ENCODE results near the gene MDH1.
A peak's percentile ranks its signal among the peaks of the same experiment; 100 is the strongest.

The MDH1 gene

DNA sequence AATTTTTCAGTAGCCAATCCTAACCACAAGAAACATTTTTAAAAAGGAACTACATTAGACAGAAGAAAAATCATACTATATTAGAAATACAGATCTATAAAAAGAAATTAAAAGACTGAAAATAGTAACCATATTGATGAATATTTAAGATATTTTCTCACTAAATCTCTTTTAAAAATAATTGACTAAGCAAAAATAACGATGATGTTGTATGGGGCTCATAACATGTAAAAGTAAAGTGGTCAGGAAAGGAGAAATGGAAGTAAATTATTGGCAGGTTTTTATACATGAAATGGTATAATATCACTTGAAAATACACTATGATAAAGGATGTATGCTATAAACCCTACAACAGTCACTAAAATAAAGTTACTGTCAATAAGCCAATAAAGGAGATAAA lies 5.9 kb upstream of the MDH1 start:
- DNase-seq = no peak
- no peak for TF ChIP-seq CTCF (IDR thresholded peaks at IDR 0.05; ENCODE audit: low read depth, low read length)
- H3K4me1 ChIP-seq = no peaks in the 10 kb centered on the region

GRCh38 chr2:63587814-63588384 lies 864 bp upstream of the MDH1 start:
- Histone ChIP-seq H3K4me1 (no peaks in the 10 kb centered on the region), H3K9me3 (no peaks in the 10 kb centered on the region), H3K4me3 (ENCODE audit: low read depth, low read length) (peak overlapping the region; percentile 94), H3K27me3 (no peaks in the 10 kb centered on the region), H3K36me3 (no peaks in the 10 kb centered on the region)
- TF ChIP-seq CTCF (IDR thresholded peaks at IDR 0.05; ENCODE audit: low read depth, low read length) = no peak
- DNase-seq = no peak

More for the DNA sequence above, 5.9 kb upstream of the MDH1 start:
- Histone ChIP-seq H3K9me3 (no peaks in the 10 kb centered on the region), H3K36me3 (no peaks in the 10 kb centered on the region), H3K4me3 (ENCODE audit: low read depth, low read length) (no peak overlapping the region), H3K27me3 (no peaks in the 10 kb centered on the region)

DNA sequence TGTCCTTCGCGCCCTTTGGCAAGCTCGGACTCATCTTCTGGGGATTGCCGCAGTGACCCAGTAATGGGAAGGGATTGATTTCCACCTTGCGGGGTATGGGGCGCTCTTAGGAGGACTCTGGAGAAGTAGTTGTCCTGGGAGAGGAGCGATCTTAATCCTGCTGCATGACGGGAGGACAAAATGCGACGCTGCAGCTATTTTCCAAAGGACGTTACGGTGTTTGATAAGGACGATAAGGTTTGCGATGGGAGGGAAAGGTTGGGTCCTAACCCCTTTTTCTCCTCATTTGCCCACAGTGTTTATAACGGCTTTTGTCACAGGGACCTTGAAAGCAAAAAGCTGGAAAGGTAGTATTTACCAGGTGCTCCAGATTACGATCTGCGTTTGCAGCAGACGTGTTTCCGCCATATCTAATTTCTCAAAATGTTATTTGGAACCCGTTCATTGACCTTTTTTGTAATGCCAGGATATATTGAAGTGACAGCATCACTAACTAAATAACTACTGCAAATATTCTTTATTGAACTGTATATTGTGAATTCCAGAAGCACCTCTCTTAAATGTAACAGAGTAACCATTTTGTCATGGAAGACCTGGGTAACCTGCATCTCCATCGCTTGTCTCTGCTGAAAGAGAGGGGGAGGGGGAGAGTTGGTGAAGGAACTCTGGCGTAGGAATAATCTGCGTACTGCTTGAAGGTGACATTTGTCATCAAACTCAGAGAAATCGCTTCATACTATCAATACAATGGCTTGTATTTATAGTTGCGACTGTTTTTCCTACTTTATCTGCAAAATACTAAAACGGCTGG lies 590 bp downstream of the MDH1 start:
- no peaks in the 10 kb centered on the region for H3K27me3 ChIP-seq
- H3K4me3 ChIP-seq (ENCODE audit: low read depth, low read length) = peak overlapping the region; percentile 94
- no peaks in the 10 kb centered on the region for H3K9me3 ChIP-seq
- TF ChIP-seq CTCF (IDR thresholded peaks at IDR 0.05; ENCODE audit: low read depth, low read length) = no peak
- no peaks in the 10 kb centered on the region for H3K36me3 ChIP-seq
- DNase-seq = no peak
- H3K4me1 ChIP-seq = no peaks in the 10 kb centered on the region

DNA sequence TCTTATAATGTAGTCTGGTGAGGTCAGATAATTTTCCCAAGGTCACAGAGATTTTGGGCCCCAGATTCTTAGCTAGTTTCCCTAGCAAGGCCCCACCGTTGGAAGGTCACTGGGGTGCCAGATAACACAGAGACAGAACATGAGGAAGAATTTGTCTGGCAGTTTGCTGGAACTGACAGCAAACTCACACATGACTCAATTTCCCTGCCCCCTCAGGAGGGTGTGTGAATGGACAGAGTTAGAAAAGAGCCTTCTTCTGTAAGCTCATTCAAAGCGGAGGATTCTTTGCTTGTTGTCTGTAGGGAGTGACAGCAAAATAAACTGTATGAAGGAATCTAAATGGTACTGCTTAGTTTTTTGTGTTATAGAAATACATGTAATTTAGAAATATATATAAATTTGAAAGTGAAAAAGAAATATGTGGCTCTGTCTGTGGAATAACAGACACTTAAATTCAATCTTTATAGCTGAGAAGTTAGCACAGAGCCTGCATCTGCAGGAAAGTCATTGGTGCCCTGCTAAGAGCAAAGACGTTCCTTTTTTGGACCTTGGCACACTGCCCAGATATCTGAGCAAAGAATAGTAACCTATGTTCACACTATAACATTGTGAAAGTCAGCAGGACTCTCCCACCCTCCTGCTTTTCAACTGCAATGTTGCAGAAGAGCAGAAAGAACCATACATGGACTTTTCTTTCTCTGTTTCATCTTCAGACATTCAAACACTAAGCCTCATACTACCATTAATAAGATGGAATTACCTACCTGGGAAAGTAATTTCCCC lies 2.1 kb downstream of the MDH1 start:
- no peaks in the 10 kb centered on the region for H3K9me3 ChIP-seq
- no peak for TF ChIP-seq CTCF (IDR thresholded peaks at IDR 0.05; ENCODE audit: low read depth, low read length)
- no peak for DNase-seq
- no peak overlapping the region for H3K4me3 ChIP-seq (ENCODE audit: low read depth, low read length)
- no peaks in the 10 kb centered on the region for H3K36me3 ChIP-seq
- H3K4me1 ChIP-seq = no peaks in the 10 kb centered on the region
- H3K27me3 ChIP-seq = no peaks in the 10 kb centered on the region

DNA sequence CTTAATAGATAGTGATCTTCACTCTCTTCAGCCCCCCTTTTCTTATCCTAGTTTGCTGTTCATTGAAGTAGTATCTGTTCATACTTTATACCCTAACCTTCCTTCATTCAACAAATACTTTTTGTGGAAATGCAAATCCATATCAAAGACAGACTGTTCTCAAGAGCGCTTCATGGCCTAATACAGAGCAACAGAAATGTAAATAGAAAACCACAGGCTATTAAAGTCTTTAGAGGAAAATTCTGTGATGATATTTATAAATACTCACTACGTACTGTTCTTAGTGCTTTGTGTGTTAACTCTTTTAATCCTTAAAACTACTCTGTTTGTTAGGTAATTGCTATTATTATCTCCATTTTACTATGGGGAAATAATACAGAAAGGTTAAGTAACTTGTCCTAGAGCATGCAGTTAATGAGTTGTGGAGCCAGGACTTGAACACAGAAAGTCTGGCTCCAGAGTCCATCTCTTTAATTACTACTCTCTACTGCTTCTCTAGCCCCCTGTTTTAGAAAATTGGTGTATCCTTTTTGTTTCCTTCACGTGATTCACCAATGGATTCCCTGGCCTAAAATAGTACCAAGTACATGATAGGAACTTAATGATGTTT lies 2.9 kb downstream of the MDH1 start:
- Histone ChIP-seq H3K4me3 (ENCODE audit: low read depth, low read length) (no peak overlapping the region), H3K4me1 (no peaks in the 10 kb centered on the region), H3K27me3 (no peaks in the 10 kb centered on the region), H3K9me3 (no peaks in the 10 kb centered on the region), H3K36me3 (no peaks in the 10 kb centered on the region)
- no peak for TF ChIP-seq CTCF (IDR thresholded peaks at IDR 0.05; ENCODE audit: low read depth, low read length)
- no peak for DNase-seq
